Neutrophil (primary cell): ENCODE data around the gene RBMS1.

Source experiments
- H3K27ac ChIP-seq: fragments of 200-600 bp; sonication (generic); 2 replicates; pipeline ENCODE4 v1.5.1; 2016; ENCODE audit warnings: mild to moderate bottlenecking, moderate library complexity
- H3K27me3 ChIP-seq: fragments of 200-600 bp; sonication (generic); 2 replicates; pipeline ENCODE4 v1.6.0; 2016; ENCODE audit warnings: mild to moderate bottlenecking
- H3K36me3 ChIP-seq: fragments of 200-600 bp; sonication (generic); 2 replicates; pipeline ENCODE4 v1.5.1; 2017
- H3K4me1 ChIP-seq, 2 experiments: fragments of 200-600 bp in 1 of 2; sonication (generic) in 1 of 2; 1 replicate in 1 of 2; 2 replicates in 1 of 2; pipeline versions ENCODE4 v1.5.1 to v1.6.1; 2013 to 2016; ENCODE audit warnings: low read depth in 1 of 2, low read length in 1 of 2, mild to moderate bottlenecking in 1 of 2, moderate library complexity in 1 of 2; ENCODE audit not compliant: control insufficient read depth in 1 of 2, insufficient read depth in 1 of 2
- H3K4me3 ChIP-seq, 2 experiments: fragments of 200-600 bp in 1 of 2; sonication (generic) in 1 of 2; 1 replicate in 1 of 2; 2 replicates in 1 of 2; pipeline ENCODE4 v1.5.1; 2013 to 2016; ENCODE audit warnings: low read depth in 1 of 2, low read length in 1 of 2, mild to moderate bottlenecking in 1 of 2, moderate library complexity in 1 of 2
- H3K9me3 ChIP-seq: fragments of 200-600 bp; sonication (generic); 2 replicates; pipeline ENCODE4 v1.5.1; 2016
- CTCF ChIP-seq: fragments of 200-600 bp; sonication (generic); IDR thresholded peaks from 2 replicates; pipeline ENCODE4 v1.5.1; 2016; ENCODE audit warnings: antibody characterized with exemption

RBMS1 gene

GRCh38 chr2:160246356-160246755, 247.3 kb downstream of the RBMS1 start:
- no peaks in the 10 kb centered on the region for H3K36me3 ChIP-seq
- no peaks in the 10 kb centered on the region for H3K4me1 ChIP-seq
- TF ChIP-seq CTCF, result no peak
- no peak overlapping the region for H3K4me3 ChIP-seq
- no peaks in the 10 kb centered on the region for H3K27me3 ChIP-seq
- H3K9me3 ChIP-seq, result no peaks in the 10 kb centered on the region
- no peak overlapping the region for H3K27ac ChIP-seq

GRCh38 chr2:160245614-160246155, 247.9 kb downstream of the RBMS1 start:
- Histone ChIP-seq H3K27ac (no peak overlapping the region), H3K36me3 (no peaks in the 10 kb centered on the region), H3K4me1 (no peaks in the 10 kb centered on the region), H3K9me3 (no peaks in the 10 kb centered on the region), H3K4me3 (no peak overlapping the region), H3K27me3 (no peaks in the 10 kb centered on the region)
- TF ChIP-seq CTCF, result no peak

- Histone ChIP-seq H3K4me1 (no peaks in the 10 kb centered on the region), H3K36me3 (no peaks in the 10 kb centered on the region), H3K9me3 (no peaks in the 10 kb centered on the region), H3K27ac (no peak overlapping the region), H3K4me3 (no peak overlapping the region), H3K27me3 (no peaks in the 10 kb centered on the region)
- no peak for TF ChIP-seq CTCF
Measured at GRCh38 chr2:160242893-160243564, 250.6 kb downstream of the RBMS1 start.

- TF ChIP-seq CTCF, result no peak
- H3K27ac ChIP-seq, result no peak overlapping the region
- H3K27me3 ChIP-seq, result peaks cover 7% of the 10 kb centered on the region
- no peak overlapping the region for H3K4me3 ChIP-seq
- H3K4me1 ChIP-seq, result no peaks in the 10 kb centered on the region
- no peaks in the 10 kb centered on the region for H3K9me3 ChIP-seq
- H3K36me3 ChIP-seq, result no peaks in the 10 kb centered on the region
Measured at GRCh38 chr2:160241251-160242137, 252.1 kb downstream of the RBMS1 start.

GRCh38 chr2:160239436-160239835, 254.2 kb downstream of the RBMS1 start:
- Histone ChIP-seq H3K9me3 (no peaks in the 10 kb centered on the region), H3K27me3 (peaks cover 7% of the 10 kb centered on the region), H3K4me3 (no peak overlapping the region), H3K27ac (no peak overlapping the region), H3K4me1 (no peaks in the 10 kb centered on the region), H3K36me3 (no peaks in the 10 kb centered on the region)
- no peak for TF ChIP-seq CTCF
